ENCODE measurements around the gene ISG15. TPM values are rescaled to one million over a fixed set of nuclear protein-coding genes. Genes with fewer than 3 reads are reported as not detected.

ISG15 gene
- total RNA-seq, 1 experiment from 2014 or later, result 140 TPM

DNA sequence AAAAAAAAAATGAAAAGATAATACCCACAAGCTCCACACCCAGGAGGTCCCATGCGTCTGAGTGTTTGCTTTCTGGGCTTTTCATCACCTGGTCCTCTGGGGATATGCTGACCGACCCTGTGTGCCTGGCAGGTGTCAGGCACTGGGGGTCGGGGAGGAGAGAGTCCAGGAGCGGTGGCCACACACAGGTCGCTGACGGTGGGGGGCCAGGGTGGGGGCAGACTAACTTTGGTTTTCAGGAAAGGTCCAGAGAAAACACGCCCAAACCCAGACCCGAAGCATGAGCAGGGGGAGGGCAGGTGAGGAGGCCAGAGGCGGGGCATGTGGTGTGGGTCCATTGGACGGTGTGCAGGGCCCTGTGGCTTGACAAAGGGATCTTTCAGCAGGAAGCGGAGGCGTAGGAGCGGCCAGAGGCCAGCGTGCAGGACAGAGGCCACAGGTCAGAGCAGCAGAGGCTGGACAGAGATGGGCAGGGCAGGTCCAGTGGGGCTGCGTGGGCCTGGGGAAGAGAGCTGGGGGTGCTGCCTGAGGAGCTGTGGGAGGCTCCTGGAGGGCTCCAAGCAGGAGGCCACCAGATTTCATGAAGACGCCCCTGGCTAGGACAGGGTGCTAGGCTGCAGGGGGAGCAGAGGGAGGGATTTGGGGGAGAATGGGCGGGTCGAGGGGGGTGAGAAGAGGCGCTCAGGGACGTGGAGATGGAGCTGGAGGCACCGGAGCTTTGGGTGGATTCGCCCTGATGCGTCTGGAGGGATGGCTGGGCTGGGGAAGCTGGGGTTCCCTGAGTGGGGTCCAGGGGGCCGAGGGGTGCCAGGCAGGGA lies 45.0 kb downstream of the ISG15 start:
- Histone ChIP-seq H3K9me3 (ENCODE audit: control insufficient read depth in 1 of 2, insufficient read depth in 1 of 2, low read depth in 1 of 2, low read length in 2 of 2) (no peaks in the 10 kb centered on the region), H4K20me1 (ENCODE audit: insufficient read depth) (no peaks in the 10 kb centered on the region), H3K36me3 (ENCODE audit: control insufficient read depth in 1 of 2, insufficient read depth in 2 of 2, low read length in 2 of 2) (peaks cover 6 to 10% of the 10 kb centered on the region in 2 experiments; a peak in 3 of 4 replicates), H3K27ac (ENCODE audit: low read depth, low read length) (peak overlapping the region; percentile 69; the same call in 1 of the 2 replicates), H3K4me2 (ENCODE audit: low read length) (peak overlapping the region; percentile 98), H3K4me1 (ENCODE audit: control insufficient read depth in 1 of 2, insufficient read depth in 2 of 2, low read length in 2 of 2) (peaks cover 21 to 52% of the 10 kb centered on the region in 2 experiments), H3K9ac (ENCODE audit: low read length) (peak overlapping the region; percentile 64), H3K79me2 (ENCODE audit: insufficient read depth, low read length) (no peaks in the 10 kb centered on the region), H2AFZ (ENCODE audit: low read depth, low read length, poor library complexity, severe bottlenecking) (peak overlapping the region; percentile 45), H3K4me3 (replicated peaks in 1 of 2; ENCODE audit: low read depth in 1 of 2, low read length in 2 of 2) (peak overlapping the region; percentile 55 to 71), H3K27me3 (ENCODE audit: insufficient read depth, low read length) (no peaks in the 10 kb centered on the region), H3K9me2 (ENCODE audit: insufficient read depth) (no peaks in the 10 kb centered on the region)
- POLR2A ChIA-PET, result interaction anchor here (1.1 to 1.2 kb wide), 3 partner anchors 41 to 52 kb away, joined by 3 to 4 read pairs (median 4); partner anchors contain the start of gene ISG15
- intact Hi-C loops (cut with micrococcal nuclease), result no loop called here
- TF ChIP-seq TCF7L2 (IDR thresholded peaks at IDR 0.05; ENCODE audit: borderline replicate concordance, extremely low read depth, insufficient read depth, insufficient read length) (no peak), RAD21 (IDR thresholded peaks at IDR 0.05; ENCODE audit: low read depth) (no peak), JUND (IDR thresholded peaks at IDR 0.05) (no peak), CEBPB (IDR thresholded peaks at IDR 0.05; ENCODE audit: low read depth) (no peak), SRF (IDR thresholded peaks at IDR 0.05; ENCODE audit: low read depth) (no peak), SIN3A (IDR thresholded peaks at IDR 0.05; ENCODE audit: low read depth) (no peak)
- TF ChIP-seq, protein P1, sequence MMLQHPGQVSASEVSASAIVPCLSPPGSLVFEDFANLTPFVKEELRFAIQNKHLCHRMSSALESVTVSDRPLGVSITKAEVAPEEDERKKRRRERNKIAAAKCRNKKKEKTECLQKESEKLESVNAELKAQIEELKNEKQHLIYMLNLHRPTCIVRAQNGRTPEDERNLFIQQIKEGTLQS (IDR thresholded peaks at IDR 0.05), result no peak
- TF ChIP-seq, protein P2, sequence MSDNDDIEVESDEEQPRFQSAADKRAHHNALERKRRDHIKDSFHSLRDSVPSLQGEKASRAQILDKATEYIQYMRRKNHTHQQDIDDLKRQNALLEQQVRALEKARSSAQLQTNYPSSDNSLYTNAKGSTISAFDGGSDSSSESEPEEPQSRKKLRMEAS (IDR thresholded peaks at IDR 0.05), result no peak
- RAD21 ChIA-PET (ENCODE audit: low non-redundant PET in 1 of 2, low total read pairs in 2 of 2, uncharacterized antibody in 2 of 2, unreplicated experiment in 2 of 2), result no interaction called here
- ATAC-seq, result 0 out of 2 replicates have a peak, but pooled peaks have one; percentile 15
- no TSS peak for BruUV-seq (replicated peaks)
- CTCF ChIA-PET, result interaction anchor here (1.3 to 1.8 kb wide), 3 partner anchors 16 to 51 kb away, joined by 4 to 5 read pairs (median 4); partner anchors contain the start of gene RNF223
- no peak for DNase-seq (ENCODE audit: low read depth, low spot score)
